Activated naive CD8-positive, alpha-beta T cell treated with anti-CD3 and anti-CD28 coated beads, Interleukin-2, amount 50 U/mL, for 24 hours (primary cell): ENCODE results near the gene ZNF592.
"Not testable (repeated sequence)": the region's sequence is repeated elsewhere in the genome, so short reads cannot be mapped to it uniquely, and the experiment has no call there.

Source experiments
- ATAC-seq: fragments of 150-1000 bp; cut with Tn5 transposase; one replicate; pipeline ENCODE4 v1.10.0; 2021
- DNase-seq: peaks from one replicate; pipeline ENCODE4 v3.0.0; 2021
- H3K27ac Mint-ChIP-seq: one replicate; pipeline ENCODE4 v1.8.0; 2021; ENCODE audit warnings: mild to moderate bottlenecking, mixed read lengths
- H3K27me3 Mint-ChIP-seq: one replicate; pipeline ENCODE4 v1.8.0; 2021; ENCODE audit warnings: mixed read lengths
- H3K36me3 Mint-ChIP-seq: one replicate; pipeline ENCODE4 v1.8.0; 2021; ENCODE audit warnings: low read depth, mixed read lengths
- H3K4me1 Mint-ChIP-seq: one replicate; pipeline ENCODE4 v1.8.0; 2021; ENCODE audit warnings: mixed read lengths
- H3K4me3 Mint-ChIP-seq: one replicate; pipeline ENCODE4 v1.8.0; 2021; ENCODE audit warnings: mild to moderate bottlenecking, moderate library complexity, mixed read lengths
- H3K9me3 Mint-ChIP-seq: one replicate; pipeline ENCODE4 v1.8.0; 2021; ENCODE audit warnings: mixed read lengths

ZNF592 gene

GRCh38 chr15:84734794-84735479, 13.5 kb upstream of the ZNF592 start:
- Mint-ChIP-seq H3K4me1 (peaks cover 62% of the 10 kb centered on the region), H3K9me3 (no peaks in the 10 kb centered on the region), H3K27ac (peak overlapping the region; percentile 93), H3K4me3 (peak overlapping the region; percentile 72), H3K36me3 (peaks cover 2% of the 10 kb centered on the region), H3K27me3 (peaks cover 2% of the 10 kb centered on the region)
- DNase-seq (peak; percentile 74), ATAC-seq (peak; percentile 74)

- Mint-ChIP-seq H3K4me3 (peak overlapping the region; percentile 72), H3K4me1 (peaks cover 61% of the 10 kb centered on the region), H3K27ac (peak overlapping the region; percentile 93)
- H3K36me3 Mint-ChIP-seq, H3K9me3 Mint-ChIP-seq, H3K27me3 Mint-ChIP-seq: not testable (repeated sequence)
- DNase-seq (peak; percentile 42), ATAC-seq (peak; percentile 55)
Measured at GRCh38 chr15:84735480-84736061, 12.8 kb upstream of the ZNF592 start.

GRCh38 chr15:84736375-84736774, 12.0 kb upstream of the ZNF592 start:
- H3K4me3 Mint-ChIP-seq: peak overlapping the region; percentile 72
- DNase-seq (peak; percentile 67), ATAC-seq (peak; percentile 63)
- H3K4me1 Mint-ChIP-seq: peaks cover 54% of the 10 kb centered on the region
- H3K36me3 Mint-ChIP-seq: peaks cover 2% of the 10 kb centered on the region
- H3K27ac Mint-ChIP-seq: peak overlapping the region; percentile 93
- H3K9me3 Mint-ChIP-seq: no peaks in the 10 kb centered on the region
- H3K27me3 Mint-ChIP-seq: peaks cover 2% of the 10 kb centered on the region

GRCh38 chr15:84737005-84737404, 11.4 kb upstream of the ZNF592 start:
- H3K4me1 Mint-ChIP-seq: peaks cover 49% of the 10 kb centered on the region
- DNase-seq (no peak), ATAC-seq (no peak)
- H3K36me3 Mint-ChIP-seq: peaks cover 2% of the 10 kb centered on the region
- H3K27ac Mint-ChIP-seq: peak overlapping the region; percentile 48
- H3K27me3 Mint-ChIP-seq: peaks cover 2% of the 10 kb centered on the region
- no peak overlapping the region for H3K4me3 Mint-ChIP-seq
- H3K9me3 Mint-ChIP-seq: no peaks in the 10 kb centered on the region

GRCh38 chr15:84740691-84741090, 7.7 kb upstream of the ZNF592 start:
- H3K36me3 Mint-ChIP-seq: no peaks in the 10 kb centered on the region
- H3K27me3 Mint-ChIP-seq: no peaks in the 10 kb centered on the region
- peaks cover 38% of the 10 kb centered on the region for H3K4me1 Mint-ChIP-seq
- no peak overlapping the region for H3K27ac Mint-ChIP-seq
- no peak overlapping the region for H3K4me3 Mint-ChIP-seq
- no peak for DNase-seq
- H3K9me3 Mint-ChIP-seq: no peaks in the 10 kb centered on the region
- no peak for ATAC-seq

GRCh38 chr15:84741121-84741520, 7.3 kb upstream of the ZNF592 start:
- Mint-ChIP-seq H3K36me3 (no peaks in the 10 kb centered on the region), H3K27me3 (no peaks in the 10 kb centered on the region), H3K9me3 (no peaks in the 10 kb centered on the region), H3K27ac (no peak overlapping the region), H3K4me1 (peaks cover 36% of the 10 kb centered on the region), H3K4me3 (no peak overlapping the region)
- DNase-seq (no peak), ATAC-seq (no peak)

- Mint-ChIP-seq H3K27me3 (no peaks in the 10 kb centered on the region), H3K27ac (peak overlapping the region; percentile 98), H3K4me3 (peak overlapping the region; percentile 89), H3K4me1 (peaks cover 65% of the 10 kb centered on the region), H3K36me3 (peaks cover 14% of the 10 kb centered on the region), H3K9me3 (no peaks in the 10 kb centered on the region)
- ATAC-seq: peak; percentile 80
- DNase-seq: peak; percentile 72
Measured at GRCh38 chr15:84747416-84748273, 747 bp upstream of the ZNF592 start.

GRCh38 chr15:84749111-84749991, 959 bp downstream of the ZNF592 start:
- Mint-ChIP-seq H3K4me1 (peaks cover 69% of the 10 kb centered on the region), H3K27ac (peak overlapping the region; percentile 97), H3K9me3 (no peaks in the 10 kb centered on the region), H3K27me3 (no peaks in the 10 kb centered on the region), H3K4me3 (peak overlapping the region; percentile 97), H3K36me3 (peaks cover 20% of the 10 kb centered on the region)
- ATAC-seq (peak; percentile 44), DNase-seq (peak; percentile 55)

- H3K4me1 Mint-ChIP-seq: peaks cover 70% of the 10 kb centered on the region
- H3K4me3 Mint-ChIP-seq: peak overlapping the region; percentile 97
- DNase-seq (peak; percentile 23), ATAC-seq (no peak)
- peak overlapping the region; percentile 50 for H3K27ac Mint-ChIP-seq
- H3K36me3 Mint-ChIP-seq: peaks cover 20% of the 10 kb centered on the region
- no peaks in the 10 kb centered on the region for H3K27me3 Mint-ChIP-seq
- H3K9me3 Mint-ChIP-seq: no peaks in the 10 kb centered on the region
Measured at GRCh38 chr15:84750583-84751092, 2.2 kb downstream of the ZNF592 start.

GRCh38 chr15:84751721-84752120, 3.3 kb downstream of the ZNF592 start:
- ATAC-seq: not testable (repeated sequence)

GRCh38 chr15:84752195-84752594, 3.8 kb downstream of the ZNF592 start:
- peaks cover 24% of the 10 kb centered on the region for H3K36me3 Mint-ChIP-seq
- no peaks in the 10 kb centered on the region for H3K27me3 Mint-ChIP-seq
- DNase-seq (no peak), ATAC-seq (no peak)
- H3K27ac Mint-ChIP-seq: peak overlapping the region; percentile 2
- no peak overlapping the region for H3K4me3 Mint-ChIP-seq
- peaks cover 70% of the 10 kb centered on the region for H3K4me1 Mint-ChIP-seq
- H3K9me3 Mint-ChIP-seq: no peaks in the 10 kb centered on the region

More at GRCh38 chr15:84751721-84752120, 3.3 kb downstream of the ZNF592 start:
- not testable (repeated sequence) for H3K9me3 Mint-ChIP-seq, H3K4me3 Mint-ChIP-seq, H3K27me3 Mint-ChIP-seq, DNase-seq
- Mint-ChIP-seq H3K4me1 (peaks cover 70% of the 10 kb centered on the region), H3K27ac (peak overlapping the region; percentile 2), H3K36me3 (peaks cover 24% of the 10 kb centered on the region)

- no peak for ATAC-seq
- H3K27me3 Mint-ChIP-seq: no peaks in the 10 kb centered on the region
- H3K36me3 Mint-ChIP-seq: peaks cover 24% of the 10 kb centered on the region
- H3K9me3 Mint-ChIP-seq: no peaks in the 10 kb centered on the region
- no peak overlapping the region for H3K27ac Mint-ChIP-seq
- DNase-seq: no peak
- H3K4me3 Mint-ChIP-seq: no peak overlapping the region
- H3K4me1 Mint-ChIP-seq: peaks cover 66% of the 10 kb centered on the region
Measured at GRCh38 chr15:84752700-84753099, 4.3 kb downstream of the ZNF592 start.

- not testable (repeated sequence) for H3K4me3 Mint-ChIP-seq, ATAC-seq, H3K27me3 Mint-ChIP-seq, H3K9me3 Mint-ChIP-seq, H3K27ac Mint-ChIP-seq, DNase-seq
- peaks cover 17% of the 10 kb centered on the region for H3K36me3 Mint-ChIP-seq
- peaks cover 57% of the 10 kb centered on the region for H3K4me1 Mint-ChIP-seq
Measured at GRCh38 chr15:84754889-84755288, 6.5 kb downstream of the ZNF592 start.
